OCI-LY7 (cell line): ENCODE data around the gene ALDH1L1. TPM values are rescaled to one million over a fixed set of nuclear protein-coding genes. Genes with fewer than 3 reads are reported as not detected.

Experiments used
- BruUV-seq: library from RNA; stranded (reverse); fragments of 400-500 nt; replicated peaks from 2 replicates; lab custom pipeline; 2021; lab: Mats Ljungman, UMichigan
- CTCF ChIA-PET: fragments of 300-600 bp; sonication (Branson Sonifier 250); formaldehyde crosslinking; loops from one replicate; lab custom pipeline; 2022; ENCODE audit warnings: antibody characterized with exemption; ENCODE audit not compliant: unreplicated experiment; lab: Charles Lee
- POLR2A ChIA-PET: fragments of 300-600 bp; sonication (Branson Sonifier 250); formaldehyde crosslinking; loops from one replicate; lab custom pipeline; 2022; ENCODE audit warnings: antibody characterized with exemption; lab: Charles Lee
- DNase-seq: peaks from one replicate; pipeline ENCODE4 v3.0.0-alpha.2; 2015; ENCODE audit warnings: low spot score
- H2AFZ ChIP-seq: fragments of 200-600 bp; sonication (generic), shearing (Covaris generic); 2 replicates; pipeline ENCODE4 v1.6.1; 2014; ENCODE audit warnings: mild to moderate bottlenecking, antibody characterized with exemption, low read length, moderate library complexity
- H3K27ac ChIP-seq: fragments of 200-600 bp; sonication (generic); 2 replicates; pipeline ENCODE4 v1.5.1; 2014; ENCODE audit warnings: mixed run types, low read depth, mild to moderate bottlenecking, moderate library complexity, low read length, inconsistent platforms; ENCODE audit not compliant: poor library complexity, severe bottlenecking
- H3K36me3 ChIP-seq: fragments of 200-600 bp; sonication (generic); 2 replicates; pipeline ENCODE4 v1.6.1; 2014; ENCODE audit warnings: mild to moderate bottlenecking, antibody characterized with exemption, low read length, moderate library complexity, mixed read lengths; ENCODE audit not compliant: insufficient read depth
- H3K4me1 ChIP-seq: fragments of 200-600 bp; sonication (generic); 2 replicates; pipeline ENCODE4 v1.5.1; 2014; ENCODE audit warnings: mild to moderate bottlenecking, low read length; ENCODE audit not compliant: insufficient read depth, poor library complexity, severe bottlenecking
- H3K4me2 ChIP-seq: fragments of 200-600 bp; sonication (generic); 2 replicates; pipeline ENCODE4 v1.6.1; 2014; ENCODE audit warnings: mild to moderate bottlenecking, low read length
- H3K4me3 ChIP-seq: fragments of 200-600 bp; sonication (generic); 2 replicates; pipeline ENCODE4 v1.5.1; 2014; ENCODE audit warnings: mild to moderate bottlenecking, low read depth, low read length; ENCODE audit not compliant: poor library complexity, severe bottlenecking
- H3K79me2 ChIP-seq: fragments of 200-600 bp; sonication (generic); 2 replicates; pipeline ENCODE4 v1.6.1; 2016; ENCODE audit warnings: low read depth, mild to moderate bottlenecking, low read length, moderate library complexity, mixed read lengths; ENCODE audit not compliant: insufficient read depth
- H3K9me2 ChIP-seq: fragments of 200-600 bp; sonication (generic); 2 replicates; pipeline ENCODE4 v1.6.1; 2016; ENCODE audit warnings: mild to moderate bottlenecking, low read length, mixed read lengths; ENCODE audit not compliant: insufficient read depth
- H3K9me3 ChIP-seq: fragments of 200-600 bp; sonication (generic); 2 replicates; pipeline ENCODE4 v1.6.1; 2014; ENCODE audit warnings: mild to moderate bottlenecking, mixed run types, low read length, mixed read lengths
- H4K20me1 ChIP-seq: fragments of 200-600 bp; sonication (generic); 2 replicates; pipeline ENCODE4 v1.6.1; 2014; ENCODE audit warnings: mild to moderate bottlenecking, antibody characterized with exemption, low read length, moderate library complexity, mixed read lengths; ENCODE audit not compliant: insufficient read depth
- CTCF ChIP-seq: fragments of 200-600 bp; sonication (generic); conservative IDR thresholded peaks from 2 replicates; pipeline ENCODE4 v1.5.1; 2014; ENCODE audit warnings: mild to moderate bottlenecking, antibody characterized with exemption, low read length, moderate library complexity, mixed read lengths
- EZH2phosphoT487 ChIP-seq: fragments of 200-600 bp; sonication (generic); IDR thresholded peaks from 2 replicates; pipeline ENCODE4 v1.6.1; 2018; ENCODE audit warnings: low read depth, borderline replicate concordance, mild to moderate bottlenecking, mixed run types, antibody characterized with exemption, low read length, moderate library complexity, mixed read lengths
- intact Hi-C: fragments of 100-400 bp; cut with micrococcal nuclease; formaldehyde crosslinking; loops from one replicate; pipeline ENCODE4 v1.10.0; 2022; ENCODE audit not compliant: unreplicated experiment
- total RNA-seq, 2 experiments: library from RNA; depleted of rRNA in 1 of 2; stranded (reverse); fragments of >200 nt in 1 of 2; shearing (Covaris generic) in 1 of 2; gene quantifications; 2 replicates each; pipeline ENCODE4 v1.2.3, GENCODE V29; 2014 to 2022

The ALDH1L1 gene
- total RNA-seq, 2 experiments from 2014 or later, result not detected

- CTCF ChIA-PET, result no interaction called here
These were observed 50.9 kb downstream of the ALDH1L1 start for GRCh38 chr3:126129398-126129891.

GRCh38 chr3:126128504-126129397 lies 51.6 kb downstream of the ALDH1L1 start:
- Histone ChIP-seq H3K4me2 (no peak overlapping the region), H3K36me3 (no peaks in the 10 kb centered on the region), H2AFZ (no peak overlapping the region), H3K4me1 (no peaks in the 10 kb centered on the region), H3K4me3 (no peak overlapping the region), H4K20me1 (no peaks in the 10 kb centered on the region), H3K9me3 (no peaks in the 10 kb centered on the region), H3K79me2 (no peaks in the 10 kb centered on the region), H3K9me2 (no peaks in the 10 kb centered on the region), H3K27ac (no peak overlapping the region)
- no peak for DNase-seq
- CTCF ChIA-PET, result no interaction called here
- BruUV-seq, result no TSS peak
- TF ChIP-seq CTCF, result no peak
- TF ChIP-seq EZH2phosphoT487, result no peak
- intact Hi-C loops, result no loop called here
- POLR2A ChIA-PET, result no interaction called here

More at GRCh38 chr3:126129398-126129891, 50.9 kb downstream of the ALDH1L1 start:
- H3K36me3 ChIP-seq, result no peaks in the 10 kb centered on the region
- TF ChIP-seq EZH2phosphoT487 (no peak), CTCF (no peak)
- no TSS peak for BruUV-seq
- H3K4me1 ChIP-seq, result no peaks in the 10 kb centered on the region
- no peak overlapping the region for H3K4me2 ChIP-seq
- H3K4me3 ChIP-seq, result no peak overlapping the region
- H2AFZ ChIP-seq, result no peak overlapping the region
- no peak for DNase-seq
- POLR2A ChIA-PET, result no interaction called here
- no peaks in the 10 kb centered on the region for H4K20me1 ChIP-seq
- H3K79me2 ChIP-seq, result no peaks in the 10 kb centered on the region
- intact Hi-C loops, result no loop called here
- no peaks in the 10 kb centered on the region for H3K9me3 ChIP-seq
- H3K9me2 ChIP-seq, result no peaks in the 10 kb centered on the region
- H3K27ac ChIP-seq, result no peak overlapping the region

- Histone ChIP-seq H3K27ac (no peak overlapping the region), H3K79me2 (no peaks in the 10 kb centered on the region), H3K4me1 (no peaks in the 10 kb centered on the region), H3K4me2 (no peak overlapping the region), H3K9me3 (no peaks in the 10 kb centered on the region), H4K20me1 (no peaks in the 10 kb centered on the region), H2AFZ (no peak overlapping the region), H3K9me2 (no peaks in the 10 kb centered on the region), H3K4me3 (no peak overlapping the region), H3K36me3 (no peaks in the 10 kb centered on the region)
- TF ChIP-seq CTCF (no peak), EZH2phosphoT487 (no peak)
- BruUV-seq, result no TSS peak
- intact Hi-C loops, result no loop called here
- ChIA-PET CTCF (no interaction called here), POLR2A (no interaction called here)
- DNase-seq, result no peak
These were observed 52.5 kb downstream of the ALDH1L1 start for GRCh38 chr3:126127904-126128303.
